ENCODE data around the gene TECR. TPM values are rescaled to one million over a fixed set of nuclear protein-coding genes. Genes with fewer than 3 reads are reported as not detected.
"Not testable (repeated sequence)": the region's sequence is repeated elsewhere in the genome, so short reads cannot be mapped to it uniquely, and the experiment has no call there.

The TECR gene
- total RNA-seq, 1 experiment from 2014 or later = 56.9 TPM

- not testable (repeated sequence) for H3K9me3 ChIP-seq (replicated peaks); H3K36me3 ChIP-seq; DNase-seq (ENCODE audit: low read depth in 1 of 2, low spot score in 2 of 2); H3K27me3 ChIP-seq (replicated peaks); H3K27ac ChIP-seq; H3K4me3 ChIP-seq; H3K4me1 ChIP-seq (replicated peaks)
Measured at GRCh38 chr19:14584372-14584771, 55.0 kb downstream of the TECR start.

- H3K27me3 ChIP-seq (replicated peaks); DNase-seq (ENCODE audit: low read depth in 1 of 2, low spot score in 2 of 2); H3K9me3 ChIP-seq (replicated peaks); H3K36me3 ChIP-seq; H3K27ac ChIP-seq; H3K4me1 ChIP-seq (replicated peaks); H3K4me3 ChIP-seq: not testable (repeated sequence)
Measured at GRCh38 chr19:14585187-14585586, 55.8 kb downstream of the TECR start.

GRCh38 chr19:14589433-14589832 lies 60.0 kb downstream of the TECR start:
- not testable (repeated sequence) for H3K4me3 ChIP-seq; H3K9me3 ChIP-seq (replicated peaks); H3K36me3 ChIP-seq; DNase-seq (ENCODE audit: low read depth in 1 of 2, low spot score in 2 of 2); H3K27me3 ChIP-seq (replicated peaks); H3K27ac ChIP-seq; H3K4me1 ChIP-seq (replicated peaks)

GRCh38 chr19:14595558-14595957 lies 66.2 kb downstream of the TECR start:
- Histone ChIP-seq H3K27ac (no peak overlapping the region), H3K9me3 (replicated peaks) (no peaks in the 10 kb centered on the region; the same call in 1 of the 2 replicates), H3K4me3 (no peak overlapping the region), H3K36me3 (no peaks in the 10 kb centered on the region), H3K27me3 (replicated peaks) (0 out of 2 replicates have a peak, but pooled peaks cover 3% of the 10 kb centered on the region), H3K4me1 (replicated peaks) (no peaks in the 10 kb centered on the region)
- no peak for DNase-seq (ENCODE audit: low read depth in 1 of 2, low spot score in 2 of 2)

DNA sequence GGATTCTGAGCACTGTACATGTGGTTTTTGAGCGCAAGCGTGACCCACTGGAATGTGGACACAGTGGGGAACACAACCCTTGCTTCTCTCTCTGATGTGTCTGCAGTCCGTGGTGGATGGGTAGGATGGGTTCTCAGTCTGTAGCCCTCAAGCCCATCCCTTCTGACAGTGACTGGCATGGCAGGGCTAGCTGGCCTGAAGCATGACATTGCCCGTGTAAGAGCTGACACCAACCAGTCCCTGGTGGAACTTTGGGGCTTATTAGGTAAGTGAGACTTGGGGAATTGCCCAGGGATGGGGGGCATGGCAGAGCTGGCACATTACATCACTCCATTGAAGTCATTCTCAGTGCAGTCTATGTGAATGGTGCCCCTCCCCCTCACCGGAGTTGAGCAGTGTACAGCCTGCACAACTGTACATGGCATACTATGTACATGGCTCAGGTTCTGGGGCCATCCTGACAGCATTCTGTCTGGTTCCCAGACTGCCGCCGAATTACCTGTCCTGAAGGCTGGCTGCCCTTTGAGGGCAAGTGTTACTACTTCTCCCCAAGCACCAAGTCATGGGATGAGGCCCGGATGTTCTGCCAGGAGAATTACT lies 70.3 kb downstream of the TECR start:
- no peak for DNase-seq (ENCODE audit: low read depth in 1 of 2, low spot score in 2 of 2)
- Histone ChIP-seq H3K27ac (no peak overlapping the region), H3K27me3 (replicated peaks) (0 out of 2 replicates have a peak, but pooled peaks cover 3% of the 10 kb centered on the region)

DNA sequence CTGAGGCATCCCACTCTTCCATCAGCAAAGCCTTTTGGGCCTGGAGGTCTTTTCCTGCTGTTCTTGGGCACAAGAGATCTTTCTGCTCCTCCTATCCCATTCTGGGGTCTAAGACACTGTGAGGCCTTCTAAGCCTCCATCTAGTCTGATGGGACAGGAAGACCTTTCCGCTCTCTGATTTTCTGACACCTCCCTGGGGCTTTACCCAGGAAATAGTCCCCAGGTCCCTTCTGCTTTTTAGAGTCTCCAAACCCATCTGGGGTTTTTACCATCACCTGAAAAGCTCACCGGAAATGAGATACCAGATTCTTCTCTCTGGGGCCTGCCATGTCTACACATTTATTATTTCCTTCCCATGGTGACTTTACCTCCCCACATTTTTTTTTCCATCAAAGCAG lies 74.6 kb downstream of the TECR start:
- H3K27ac ChIP-seq = no peak overlapping the region
- H3K27me3 ChIP-seq (replicated peaks) = 0 out of 2 replicates have a peak, but pooled peaks cover 3% of the 10 kb centered on the region
- DNase-seq (ENCODE audit: low read depth in 1 of 2, low spot score in 2 of 2) = no peak
- no peaks in the 10 kb centered on the region for H3K4me1 ChIP-seq (replicated peaks)
- no peak overlapping the region for H3K4me3 ChIP-seq
- no peaks in the 10 kb centered on the region for H3K36me3 ChIP-seq
- no peaks in the 10 kb centered on the region; the same call in 1 of the 2 replicates for H3K9me3 ChIP-seq (replicated peaks)

More for the DNA sequence above, 70.3 kb downstream of the TECR start:
- H3K9me3 ChIP-seq (replicated peaks) = no peaks in the 10 kb centered on the region; the same call in 1 of the 2 replicates
- H3K36me3 ChIP-seq = no peaks in the 10 kb centered on the region
- H3K4me3 ChIP-seq = no peak overlapping the region
- H3K4me1 ChIP-seq (replicated peaks) = no peaks in the 10 kb centered on the region

DNA sequence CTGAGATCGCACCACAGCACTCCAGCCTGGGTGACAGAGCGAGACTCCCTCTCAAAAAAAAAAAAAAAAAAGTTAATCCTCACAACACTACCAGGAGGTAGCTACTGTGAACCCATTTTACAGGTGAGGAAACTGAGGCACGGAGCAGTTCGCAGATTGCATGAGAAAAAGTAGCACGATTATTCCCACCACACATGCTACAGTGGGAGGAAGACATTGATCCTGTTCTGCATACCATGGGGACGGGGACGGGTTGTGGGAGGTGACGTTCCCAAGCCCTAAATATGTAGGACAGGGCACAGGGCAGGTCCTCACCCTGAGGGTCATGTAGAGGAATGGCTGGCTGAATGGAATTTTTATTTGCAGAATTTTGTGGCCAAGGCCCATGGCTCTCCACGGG lies 77.2 kb downstream of the TECR start:
- Histone ChIP-seq H3K36me3 (no peaks in the 10 kb centered on the region), H3K27ac (no peak overlapping the region), H3K4me3 (no peak overlapping the region), H3K27me3 (replicated peaks) (no peaks in the 10 kb centered on the region), H3K9me3 (replicated peaks) (no peaks in the 10 kb centered on the region), H3K4me1 (replicated peaks) (no peaks in the 10 kb centered on the region)
- no peak for DNase-seq (ENCODE audit: low read depth in 1 of 2, low spot score in 2 of 2)

GRCh38 chr19:14611051-14611450 lies 81.7 kb downstream of the TECR start:
- H3K27me3 ChIP-seq (replicated peaks) = no peaks in the 10 kb centered on the region
- no peak overlapping the region for H3K27ac ChIP-seq
- no peak for DNase-seq (ENCODE audit: low read depth in 1 of 2, low spot score in 2 of 2)
- H3K4me1 ChIP-seq (replicated peaks) = no peaks in the 10 kb centered on the region
- no peaks in the 10 kb centered on the region for H3K36me3 ChIP-seq
- no peaks in the 10 kb centered on the region for H3K9me3 ChIP-seq (replicated peaks)
- no peak overlapping the region for H3K4me3 ChIP-seq

GRCh38 chr19:14612242-14612641 lies 82.8 kb downstream of the TECR start:
- H3K36me3 ChIP-seq; H3K27me3 ChIP-seq (replicated peaks); H3K9me3 ChIP-seq (replicated peaks); H3K4me1 ChIP-seq (replicated peaks); H3K4me3 ChIP-seq; DNase-seq (ENCODE audit: low read depth in 1 of 2, low spot score in 2 of 2); H3K27ac ChIP-seq: not testable (repeated sequence)

- Histone ChIP-seq H3K36me3 (no peaks in the 10 kb centered on the region), H3K9me3 (replicated peaks) (no peaks in the 10 kb centered on the region), H3K27ac (no peak overlapping the region), H3K4me1 (replicated peaks) (no peaks in the 10 kb centered on the region), H3K4me3 (no peak overlapping the region), H3K27me3 (replicated peaks) (no peaks in the 10 kb centered on the region)
- no peak for DNase-seq (ENCODE audit: low read depth in 1 of 2, low spot score in 2 of 2)
Measured at GRCh38 chr19:14612657-14613056, 83.3 kb downstream of the TECR start.

DNA sequence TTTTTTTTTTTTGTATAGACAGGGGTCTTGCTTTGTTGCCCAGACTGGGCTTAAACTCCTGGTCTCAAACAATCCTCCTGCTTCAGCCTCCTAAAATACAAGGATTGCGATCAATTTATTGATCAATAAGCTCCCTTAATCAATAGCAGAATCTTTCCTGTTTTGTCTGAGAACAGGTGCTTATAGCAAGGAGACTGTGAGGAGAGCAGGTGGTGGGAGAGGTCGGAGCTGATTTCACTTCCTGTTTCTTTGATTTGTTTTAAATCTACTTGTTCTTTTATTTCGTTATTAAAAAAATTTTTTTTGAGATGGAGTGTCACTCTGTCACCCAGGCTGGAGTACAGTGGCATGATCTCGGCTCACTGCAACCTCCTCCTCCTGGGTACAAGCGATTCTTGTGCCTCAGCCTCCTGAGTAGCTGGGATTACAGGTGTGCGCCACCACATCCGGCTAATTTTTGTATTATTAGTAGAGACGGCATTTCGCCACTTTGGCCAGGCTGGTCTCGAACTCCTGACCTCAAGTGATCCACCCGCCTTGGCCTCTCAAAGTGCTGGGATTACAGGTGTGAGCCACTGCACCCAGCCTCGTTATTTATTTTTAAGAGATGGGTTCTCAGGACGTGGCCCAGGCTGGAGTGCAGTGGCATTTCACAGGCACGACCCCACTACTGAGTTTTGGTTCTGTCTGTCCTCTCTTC lies 84.2 kb downstream of the TECR start:
- not testable (repeated sequence) for H3K36me3 ChIP-seq; H3K4me3 ChIP-seq; H3K9me3 ChIP-seq (replicated peaks); H3K4me1 ChIP-seq (replicated peaks); H3K27me3 ChIP-seq (replicated peaks); DNase-seq (ENCODE audit: low read depth in 1 of 2, low spot score in 2 of 2); H3K27ac ChIP-seq

DNA sequence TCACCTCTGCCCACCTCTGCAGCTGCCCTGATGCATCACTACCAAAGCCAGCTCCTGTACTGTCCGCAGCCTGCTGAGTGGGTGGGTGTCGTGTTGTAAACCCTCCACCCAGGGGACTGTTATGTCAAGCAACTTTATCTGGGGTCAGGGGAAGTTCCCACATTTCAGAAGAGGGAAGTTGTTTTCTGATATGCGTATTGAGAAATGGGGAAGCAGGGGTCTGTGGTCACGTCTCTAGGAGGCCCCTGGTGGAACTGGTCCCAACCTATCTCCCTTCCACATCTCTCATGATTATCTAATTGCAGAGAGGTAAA lies 84.7 kb downstream of the TECR start:
- H3K4me3 ChIP-seq = no peak overlapping the region
- H3K27me3 ChIP-seq (replicated peaks) = no peaks in the 10 kb centered on the region
- H3K27ac ChIP-seq = no peak overlapping the region
- H3K36me3 ChIP-seq = no peaks in the 10 kb centered on the region
- no peak for DNase-seq (ENCODE audit: low read depth in 1 of 2, low spot score in 2 of 2)
- peaks cover 4% of the 10 kb centered on the region for H3K9me3 ChIP-seq (replicated peaks)
- no peaks in the 10 kb centered on the region for H3K4me1 ChIP-seq (replicated peaks)
